Neutrophil (primary cell): ENCODE data around the gene SLC9A6.
"Not testable (repeated sequence)": the region's sequence is repeated elsewhere in the genome, so short reads cannot be mapped to it uniquely, and the experiment has no call there.

Experiments
- H3K27ac ChIP-seq: fragments of 200-600 bp; sonication (generic); 2 replicates; pipeline ENCODE4 v1.5.1; 2016; ENCODE audit warnings: mild to moderate bottlenecking, moderate library complexity
- H3K27me3 ChIP-seq: fragments of 200-600 bp; sonication (generic); 2 replicates; pipeline ENCODE4 v1.6.0; 2016; ENCODE audit warnings: mild to moderate bottlenecking
- H3K36me3 ChIP-seq: fragments of 200-600 bp; sonication (generic); 2 replicates; pipeline ENCODE4 v1.5.1; 2017
- H3K4me1 ChIP-seq, 2 experiments: fragments of 200-600 bp in 1 of 2; sonication (generic) in 1 of 2; 1 replicate in 1 of 2; 2 replicates in 1 of 2; pipeline versions ENCODE4 v1.5.1 to v1.6.1; 2013 to 2016; ENCODE audit warnings: low read depth in 1 of 2, low read length in 1 of 2, mild to moderate bottlenecking in 1 of 2, moderate library complexity in 1 of 2; ENCODE audit not compliant: control insufficient read depth in 1 of 2, insufficient read depth in 1 of 2
- H3K4me3 ChIP-seq, 2 experiments: fragments of 200-600 bp in 1 of 2; sonication (generic) in 1 of 2; 1 replicate in 1 of 2; 2 replicates in 1 of 2; pipeline ENCODE4 v1.5.1; 2013 to 2016; ENCODE audit warnings: low read depth in 1 of 2, low read length in 1 of 2, mild to moderate bottlenecking in 1 of 2, moderate library complexity in 1 of 2
- H3K9me3 ChIP-seq: fragments of 200-600 bp; sonication (generic); 2 replicates; pipeline ENCODE4 v1.5.1; 2016
- TF ChIP-seq, protein P1 (sequence below): fragments of 200-600 bp; sonication (generic); IDR thresholded peaks from 2 replicates; pipeline ENCODE4 v1.5.1; 2016; ENCODE audit warnings: antibody characterized with exemption

The SLC9A6 gene

DNA sequence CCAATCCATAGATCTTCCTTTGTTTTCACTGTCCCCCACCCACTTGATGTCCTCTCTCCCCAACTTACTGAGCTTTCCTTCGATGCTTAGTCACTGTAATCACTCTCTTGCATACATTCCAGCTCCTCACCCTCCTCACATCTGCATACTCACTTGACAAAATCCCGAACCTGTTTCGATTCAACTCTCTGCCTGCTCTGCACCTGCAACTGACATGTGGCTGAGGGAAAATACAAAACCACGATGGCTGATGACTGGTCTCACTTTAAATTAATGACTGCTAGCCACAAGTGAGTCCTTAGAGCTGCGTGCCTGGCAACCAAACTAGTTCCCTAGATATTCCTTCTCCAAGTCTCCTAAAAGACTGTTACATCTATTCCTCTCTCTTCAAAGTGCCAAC is 91.7 kb downstream of the SLC9A6 start:
- no peaks in the 10 kb centered on the region for H3K9me3 ChIP-seq
- TF ChIP-seq, protein P1, sequence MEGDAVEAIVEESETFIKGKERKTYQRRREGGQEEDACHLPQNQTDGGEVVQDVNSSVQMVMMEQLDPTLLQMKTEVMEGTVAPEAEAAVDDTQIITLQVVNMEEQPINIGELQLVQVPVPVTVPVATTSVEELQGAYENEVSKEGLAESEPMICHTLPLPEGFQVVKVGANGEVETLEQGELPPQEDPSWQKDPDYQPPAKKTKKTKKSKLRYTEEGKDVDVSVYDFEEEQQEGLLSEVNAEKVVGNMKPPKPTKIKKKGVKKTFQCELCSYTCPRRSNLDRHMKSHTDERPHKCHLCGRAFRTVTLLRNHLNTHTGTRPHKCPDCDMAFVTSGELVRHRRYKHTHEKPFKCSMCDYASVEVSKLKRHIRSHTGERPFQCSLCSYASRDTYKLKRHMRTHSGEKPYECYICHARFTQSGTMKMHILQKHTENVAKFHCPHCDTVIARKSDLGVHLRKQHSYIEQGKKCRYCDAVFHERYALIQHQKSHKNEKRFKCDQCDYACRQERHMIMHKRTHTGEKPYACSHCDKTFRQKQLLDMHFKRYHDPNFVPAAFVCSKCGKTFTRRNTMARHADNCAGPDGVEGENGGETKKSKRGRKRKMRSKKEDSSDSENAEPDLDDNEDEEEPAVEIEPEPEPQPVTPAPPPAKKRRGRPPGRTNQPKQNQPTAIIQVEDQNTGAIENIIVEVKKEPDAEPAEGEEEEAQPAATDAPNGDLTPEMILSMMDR: no peak

DNA sequence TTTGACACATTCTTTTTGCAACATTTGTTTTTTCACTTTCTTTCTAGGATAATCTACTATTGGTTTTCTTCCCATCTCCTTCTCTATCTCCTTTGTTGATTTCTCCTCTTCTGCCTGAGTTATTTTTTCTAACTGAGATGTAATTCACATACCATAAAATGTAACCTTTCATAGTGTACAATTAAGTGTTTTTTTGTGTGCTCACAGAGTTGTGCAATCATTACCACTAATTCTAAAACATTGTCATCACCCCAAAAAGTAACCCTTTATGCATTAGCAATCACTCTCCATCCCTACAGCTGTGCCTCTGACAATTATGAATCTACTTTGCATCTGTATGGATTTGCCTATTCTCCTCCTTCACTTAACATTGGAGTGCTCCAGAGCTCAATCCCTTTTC is 95.5 kb downstream of the SLC9A6 start:
- H3K27me3 ChIP-seq: no peaks in the 10 kb centered on the region
- H3K36me3 ChIP-seq: no peaks in the 10 kb centered on the region
- H3K4me1 ChIP-seq: no peaks in the 10 kb centered on the region
- H3K27ac ChIP-seq: no peak overlapping the region
- TF ChIP-seq, protein P1: no peak
- no peak overlapping the region for H3K4me3 ChIP-seq
- H3K9me3 ChIP-seq: no peaks in the 10 kb centered on the region

More for the DNA sequence above, 91.7 kb downstream of the SLC9A6 start:
- Histone ChIP-seq H3K27me3 (no peaks in the 10 kb centered on the region), H3K4me3 (no peak overlapping the region), H3K27ac (no peak overlapping the region), H3K36me3 (no peaks in the 10 kb centered on the region), H3K4me1 (no peaks in the 10 kb centered on the region)

DNA sequence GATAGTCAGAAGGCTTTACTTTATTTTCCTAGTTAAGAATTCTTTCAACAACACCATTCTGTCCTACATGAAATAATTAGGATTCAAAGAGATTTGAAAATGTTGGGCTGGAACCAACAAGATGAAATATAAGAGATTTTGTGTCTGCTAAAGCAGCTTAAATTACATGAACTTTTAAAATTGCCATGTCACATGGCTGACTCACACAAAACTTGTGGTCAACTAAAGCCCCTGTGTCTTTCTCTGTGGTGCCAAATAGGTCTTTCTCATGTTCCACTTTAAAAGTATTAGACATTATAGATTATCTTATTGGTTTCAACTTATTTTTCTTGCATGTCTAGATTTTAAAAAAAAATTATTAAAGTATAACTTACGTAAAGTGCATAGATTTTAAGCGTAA is 101.3 kb downstream of the SLC9A6 start:
- no peaks in the 10 kb centered on the region for H3K4me1 ChIP-seq
- no peaks in the 10 kb centered on the region for H3K9me3 ChIP-seq
- TF ChIP-seq, protein P1: no peak
- no peaks in the 10 kb centered on the region for H3K36me3 ChIP-seq
- no peak overlapping the region for H3K4me3 ChIP-seq
- H3K27ac ChIP-seq: no peak overlapping the region
- H3K27me3 ChIP-seq: no peaks in the 10 kb centered on the region

DNA sequence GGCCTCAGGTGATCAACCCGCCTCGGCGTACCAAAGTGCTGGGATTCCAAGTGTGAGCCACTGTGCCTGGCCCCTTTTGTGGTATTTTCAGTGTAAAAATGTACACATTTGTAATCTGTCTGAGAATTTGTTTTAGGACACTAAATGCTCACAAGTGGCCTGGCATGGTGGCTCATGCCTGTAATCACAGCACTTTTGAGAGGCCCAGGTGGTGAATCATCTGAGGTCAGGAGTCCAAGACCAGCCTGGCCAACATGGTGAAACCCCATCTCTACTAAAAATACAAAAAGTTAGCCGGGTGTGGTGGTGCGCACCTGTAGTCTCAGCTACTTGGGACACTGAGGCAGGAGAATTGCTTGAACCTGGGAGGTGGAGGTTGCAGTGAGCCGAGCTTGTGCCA is 106.7 kb downstream of the SLC9A6 start:
- H3K9me3 ChIP-seq, H3K4me3 ChIP-seq, H3K27ac ChIP-seq, H3K36me3 ChIP-seq, H3K27me3 ChIP-seq, H3K4me1 ChIP-seq: not testable (repeated sequence)

DNA sequence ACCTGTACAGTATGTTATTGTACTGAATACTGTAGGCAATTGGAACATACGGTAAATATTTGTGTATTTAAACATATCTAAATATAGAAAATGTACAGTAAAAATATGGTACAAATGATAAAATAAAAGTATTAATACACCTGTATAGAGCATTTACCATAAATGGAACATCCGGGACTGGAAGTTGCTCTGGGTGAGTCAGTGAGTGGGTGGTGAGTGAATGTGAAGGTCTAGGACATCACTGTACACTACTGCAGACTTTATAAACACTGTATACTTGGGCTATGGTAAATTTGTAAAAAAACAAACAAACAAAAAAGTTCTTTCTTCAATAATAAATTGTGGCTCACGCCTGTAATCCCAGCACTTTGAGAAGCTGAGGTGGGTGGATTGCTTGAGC is 109.7 kb downstream of the SLC9A6 start:
- Histone ChIP-seq H3K36me3 (no peaks in the 10 kb centered on the region), H3K27ac (no peak overlapping the region), H3K4me3 (no peak overlapping the region), H3K27me3 (no peaks in the 10 kb centered on the region), H3K4me1 (peaks cover 0 to 4% of the 10 kb centered on the region in 2 experiments), H3K9me3 (no peaks in the 10 kb centered on the region)
- TF ChIP-seq, protein P1: no peak
